GM12873 (cell line): ENCODE results near the gene MDM2.

Source experiments
- TF ChIP-seq, protein P1 (sequence below): IDR thresholded peaks from 2 replicates; pipeline ENCODE4 v1.5.1; 2012; ENCODE audit warnings: low read depth, mild to moderate bottlenecking, moderate library complexity, low read length, control low read depth; ENCODE audit not compliant: insufficient read depth; ENCODE audit errors: missing control alignments

Gene MDM2

DNA sequence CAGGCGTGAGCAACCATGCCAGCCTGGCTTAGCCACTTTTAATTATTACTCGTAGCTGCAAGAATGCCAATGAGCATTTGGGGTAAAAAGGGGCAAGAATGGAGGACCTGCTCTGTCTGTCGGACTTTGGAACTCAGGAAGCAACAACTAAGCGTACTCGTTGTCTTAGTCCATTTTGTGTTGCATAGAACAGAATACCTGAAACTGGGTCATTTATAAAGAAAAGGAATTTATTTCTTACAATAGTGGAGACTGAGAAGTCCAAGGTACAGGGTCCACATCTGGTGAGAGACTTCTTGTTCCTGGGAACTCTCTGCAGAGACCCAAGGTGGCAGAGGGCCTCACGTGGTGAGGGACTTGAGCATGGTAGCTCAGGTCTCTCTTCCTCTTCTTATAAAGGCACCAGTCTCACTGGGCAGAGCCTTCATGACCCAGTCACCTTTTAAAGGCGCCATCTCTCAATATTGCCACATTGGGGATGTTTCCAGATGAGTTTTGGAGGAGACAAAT, 32.8 kb upstream of the MDM2 start:
- TF ChIP-seq, protein P1, sequence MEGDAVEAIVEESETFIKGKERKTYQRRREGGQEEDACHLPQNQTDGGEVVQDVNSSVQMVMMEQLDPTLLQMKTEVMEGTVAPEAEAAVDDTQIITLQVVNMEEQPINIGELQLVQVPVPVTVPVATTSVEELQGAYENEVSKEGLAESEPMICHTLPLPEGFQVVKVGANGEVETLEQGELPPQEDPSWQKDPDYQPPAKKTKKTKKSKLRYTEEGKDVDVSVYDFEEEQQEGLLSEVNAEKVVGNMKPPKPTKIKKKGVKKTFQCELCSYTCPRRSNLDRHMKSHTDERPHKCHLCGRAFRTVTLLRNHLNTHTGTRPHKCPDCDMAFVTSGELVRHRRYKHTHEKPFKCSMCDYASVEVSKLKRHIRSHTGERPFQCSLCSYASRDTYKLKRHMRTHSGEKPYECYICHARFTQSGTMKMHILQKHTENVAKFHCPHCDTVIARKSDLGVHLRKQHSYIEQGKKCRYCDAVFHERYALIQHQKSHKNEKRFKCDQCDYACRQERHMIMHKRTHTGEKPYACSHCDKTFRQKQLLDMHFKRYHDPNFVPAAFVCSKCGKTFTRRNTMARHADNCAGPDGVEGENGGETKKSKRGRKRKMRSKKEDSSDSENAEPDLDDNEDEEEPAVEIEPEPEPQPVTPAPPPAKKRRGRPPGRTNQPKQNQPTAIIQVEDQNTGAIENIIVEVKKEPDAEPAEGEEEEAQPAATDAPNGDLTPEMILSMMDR = no peak

DNA sequence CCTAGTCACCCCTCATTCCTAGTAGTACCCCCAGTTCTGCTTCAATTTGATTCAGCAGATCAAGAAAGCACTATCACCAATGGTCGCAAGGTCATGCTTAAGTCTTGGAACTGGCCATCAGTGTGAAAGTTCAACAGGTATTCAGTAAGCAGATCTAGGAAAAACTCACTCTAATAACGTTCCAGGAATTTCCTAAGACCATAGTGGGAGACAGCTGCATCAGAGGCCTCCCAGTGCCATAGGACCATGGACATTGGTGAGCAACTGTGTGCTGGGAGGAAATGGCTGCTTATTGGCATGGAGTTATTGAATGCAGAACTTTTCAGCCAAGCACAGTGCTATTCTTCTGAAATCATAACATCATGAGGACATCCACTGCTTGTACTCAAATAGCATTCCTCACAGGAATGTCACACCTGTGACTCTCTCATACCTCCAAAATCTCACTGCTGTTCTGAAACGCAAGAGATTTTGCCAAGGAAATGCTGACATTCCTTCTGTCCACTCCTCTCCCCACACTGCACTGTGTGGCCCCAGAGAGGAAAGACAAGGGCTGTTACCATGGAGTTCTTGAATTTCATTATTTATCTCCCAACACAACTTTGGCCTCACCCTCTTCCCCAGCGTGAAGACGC, 30.9 kb upstream of the MDM2 start:
- TF ChIP-seq, protein P1 = no peak

DNA sequence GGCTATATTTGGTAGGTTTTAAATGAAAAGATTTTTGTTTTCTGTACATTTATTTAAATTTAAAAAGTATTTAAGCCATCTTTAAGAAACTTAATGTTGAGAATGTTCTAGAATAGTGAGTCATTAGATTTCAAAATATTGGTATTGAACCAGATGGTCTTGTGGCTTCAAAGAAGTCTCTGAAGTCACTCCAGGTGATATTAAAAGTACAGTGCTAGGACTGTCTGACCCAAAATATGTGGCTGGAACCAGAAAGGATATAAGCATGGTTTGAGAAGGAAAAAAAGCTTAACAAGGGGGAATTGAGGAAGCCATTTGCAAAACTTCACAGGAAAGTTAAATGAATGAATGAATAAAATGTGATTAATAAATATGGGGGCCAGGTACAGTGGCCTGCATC, 28.7 kb upstream of the MDM2 start:
- TF ChIP-seq, protein P1 = no peak

DNA sequence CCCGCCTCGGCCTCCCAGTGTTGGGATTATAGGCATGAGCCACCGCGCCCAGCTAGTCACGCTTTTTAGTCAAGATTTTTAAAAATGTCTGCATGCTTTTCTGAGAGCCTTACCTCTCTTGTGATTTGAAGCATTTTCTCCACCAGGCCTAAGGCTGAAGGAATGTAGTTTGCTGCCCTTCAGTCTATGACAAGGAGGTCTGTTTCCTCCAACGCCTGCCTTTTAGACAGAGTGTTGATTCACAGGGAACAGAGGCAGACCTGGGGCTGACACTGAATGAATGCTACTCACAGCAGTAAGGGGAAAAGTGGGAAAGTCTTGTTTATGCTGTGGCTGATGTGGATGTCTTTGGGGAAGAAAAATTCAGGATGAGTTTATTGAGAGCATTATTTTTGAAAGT, 27.2 kb upstream of the MDM2 start:
- TF ChIP-seq, protein P1 = no peak

DNA sequence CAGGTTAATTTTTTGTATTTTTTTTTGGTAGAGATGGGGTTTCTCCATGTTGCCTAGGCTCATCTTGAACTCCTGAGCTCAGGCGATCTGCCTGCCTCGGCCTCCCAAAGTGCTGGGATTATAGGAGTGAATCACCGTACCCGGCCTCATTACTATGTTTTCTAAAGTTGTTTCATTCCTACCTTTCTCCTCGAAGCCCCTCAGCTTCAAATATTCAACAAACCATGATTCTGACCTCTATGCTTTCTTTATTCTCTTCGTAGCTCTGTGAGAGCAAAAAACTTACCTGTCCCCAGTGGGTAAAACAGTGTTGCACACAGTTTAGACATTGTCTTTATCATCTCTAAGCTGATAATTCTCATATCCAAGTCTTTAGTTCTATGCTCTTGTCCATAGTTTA, 26.2 kb upstream of the MDM2 start:
- TF ChIP-seq, protein P1 = no peak

DNA sequence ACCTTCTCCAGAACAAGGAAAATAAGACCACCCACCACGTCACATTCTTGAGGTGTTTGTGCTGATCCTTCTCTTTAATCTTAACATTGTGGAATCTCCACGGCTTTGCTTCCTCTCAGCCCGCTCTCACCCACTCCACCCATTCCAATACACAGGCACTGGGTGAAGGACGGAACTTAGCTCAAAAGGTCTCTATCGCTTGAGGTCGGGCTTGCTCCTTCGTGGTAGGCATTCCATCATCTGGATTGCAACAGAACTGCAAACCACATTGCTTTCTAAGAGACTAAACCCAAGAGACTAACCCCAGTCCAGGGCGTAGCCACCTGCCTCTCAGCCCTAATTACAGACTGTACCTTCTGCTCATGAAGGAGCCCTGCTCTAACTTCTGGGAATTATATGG, 24.0 kb upstream of the MDM2 start:
- TF ChIP-seq, protein P1 = no peak

DNA sequence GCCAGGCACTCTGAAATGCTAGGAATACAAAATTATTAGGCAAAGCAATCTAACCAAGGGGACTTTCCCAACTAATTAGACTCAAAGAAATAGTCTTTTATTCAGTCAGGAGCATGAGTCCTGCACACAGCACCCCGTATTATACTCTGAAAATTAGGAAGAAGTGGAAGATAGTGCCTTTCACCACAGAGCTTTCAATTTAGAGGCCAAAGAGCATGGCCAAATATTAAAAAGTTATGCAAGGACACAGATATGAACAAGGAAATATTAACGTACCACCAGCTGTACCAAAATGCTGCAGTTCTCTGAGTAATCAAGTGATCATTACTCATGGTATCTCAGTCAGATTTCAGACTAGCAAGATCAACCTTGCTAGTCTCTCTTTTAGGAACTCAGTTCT, 22.6 kb upstream of the MDM2 start:
- TF ChIP-seq, protein P1 = no peak
